PC-9 (cell line): ENCODE results near the gene NPBWR2. TPM values are rescaled to one million over a fixed set of nuclear protein-coding genes. Genes with fewer than 3 reads are reported as not detected.

ENCODE experiments used
- BruUV-seq: library from RNA; stranded (reverse); fragments of 400-500 nt; replicated peaks from 2 replicates; lab custom pipeline; 2021; lab: Mats Ljungman, UMichigan
- CTCF ChIA-PET: fragments of 300-600 bp; sonication (Branson Sonifier 250); formaldehyde crosslinking; loops from one replicate; lab custom pipeline; 2022; ENCODE audit warnings: antibody characterized with exemption; lab: Charles Lee
- POLR2A ChIA-PET: fragments of 300-600 bp; sonication (Branson Sonifier 250); formaldehyde crosslinking; loops from one replicate; lab custom pipeline; 2022; ENCODE audit warnings: antibody characterized with exemption; ENCODE audit not compliant: unreplicated experiment; lab: Charles Lee
- DNase-seq, 2 experiments: peaks; one replicate each; pipeline versions ENCODE4 v3.0.0 to v3.0.0-alpha.2; 2015 to 2022; ENCODE audit warnings: mixed read lengths in 1 of 2
- H2AFZ ChIP-seq: fragments of 200-600 bp; sonication (generic); 2 replicates; pipeline ENCODE4 v1.8.1; 2017; ENCODE audit warnings: antibody characterized with exemption
- H3F3A ChIP-seq: fragments of 200-600 bp; sonication (generic); 2 replicates; pipeline ENCODE4 v1.8.1; 2017; ENCODE audit warnings: antibody characterized with exemption, mild to moderate bottlenecking, low read depth; ENCODE audit not compliant: insufficient read depth
- H3K27ac ChIP-seq: fragments of 200-600 bp; sonication (generic); 2 replicates; pipeline ENCODE4 v1.6.1; 2016; ENCODE audit warnings: mixed run types
- H3K27me3 ChIP-seq: fragments of 200-600 bp; sonication (generic); 2 replicates; pipeline ENCODE4 v1.6.1; 2016; ENCODE audit warnings: low read depth, mixed run types; ENCODE audit not compliant: insufficient read depth
- H3K36me3 ChIP-seq: fragments of 200-600 bp; sonication (generic); 2 replicates; pipeline ENCODE4 v1.6.1; 2016; ENCODE audit warnings: low read depth, mixed run types
- H3K4me1 ChIP-seq: fragments of 200-600 bp; sonication (generic); replicated peaks from 2 replicates; pipeline ENCODE4 v1.6.1; 2016; ENCODE audit warnings: mixed run types; ENCODE audit not compliant: insufficient read depth
- H3K4me2 ChIP-seq: fragments of 200-600 bp; sonication (generic); 2 replicates; pipeline ENCODE4 v1.6.1; 2017; ENCODE audit warnings: mixed run types
- H3K4me3 ChIP-seq: fragments of 200-600 bp; sonication (generic); 2 replicates; pipeline ENCODE4 v1.6.1; 2016; ENCODE audit warnings: mixed run types
- H3K79me2 ChIP-seq: fragments of 200-600 bp; sonication (generic); 2 replicates; pipeline ENCODE4 v1.6.1; 2017; ENCODE audit warnings: low read depth, mixed run types
- H3K9me2 ChIP-seq: fragments of 200-600 bp; sonication (generic); 2 replicates; pipeline ENCODE4 v1.8.1; 2017; ENCODE audit warnings: mild to moderate bottlenecking; ENCODE audit not compliant: insufficient read depth
- H3K9me3 ChIP-seq: fragments of 200-600 bp; sonication (generic); 2 replicates; pipeline ENCODE4 v1.8.1; 2016; ENCODE audit warnings: low read depth; ENCODE audit not compliant: insufficient read depth
- H4K20me1 ChIP-seq: fragments of 200-600 bp; sonication (generic); 2 replicates; pipeline ENCODE4 v1.8.1; 2017; ENCODE audit not compliant: insufficient read depth
- CTCF ChIP-seq: fragments of 200-600 bp; sonication (generic); conservative IDR thresholded peaks from 2 replicates; pipeline ENCODE4 v1.6.1; 2017; ENCODE audit warnings: mixed run types, antibody characterized with exemption, mild to moderate bottlenecking, moderate library complexity
- EZH2 ChIP-seq: fragments of 200-600 bp; sonication (generic); IDR thresholded peaks from 2 replicates; pipeline ENCODE4 v1.8.0; 2017; ENCODE audit warnings: antibody characterized with exemption, low read depth
- intact Hi-C: fragments of 100-400 bp; cut with micrococcal nuclease; formaldehyde crosslinking; loops from one replicate; pipeline ENCODE4 v1.10.0; 2022; ENCODE audit not compliant: unreplicated experiment
- total RNA-seq: library from RNA; stranded (reverse); gene quantifications from 2 replicates; pipeline ENCODE4 v1.2.3, GENCODE V29; 2021

Gene NPBWR2
- total RNA-seq, 1 experiment from 2014 or later = not detected

- no peak overlapping the region for H3K4me3 ChIP-seq
- ChIA-PET CTCF (no interaction called here), POLR2A (no interaction called here)
- no peak for DNase-seq
- TF ChIP-seq EZH2 = no peak
- no peak for TF ChIP-seq CTCF
- H3K9me2 ChIP-seq = no peaks in the 10 kb centered on the region
- H3K79me2 ChIP-seq = no peaks in the 10 kb centered on the region
- H3K27me3 ChIP-seq = peaks cover 47% of the 10 kb centered on the region
- H3K9me3 ChIP-seq = no peaks in the 10 kb centered on the region
- intact Hi-C loops = no loop called here
- no peaks in the 10 kb centered on the region for H3K36me3 ChIP-seq
- H4K20me1 ChIP-seq = no peaks in the 10 kb centered on the region
- no peaks in the 10 kb centered on the region for H3F3A ChIP-seq
- BruUV-seq = no TSS peak
- no peak overlapping the region for H3K4me2 ChIP-seq
- no peaks in the 10 kb centered on the region for H3K4me1 ChIP-seq
- no peak overlapping the region for H3K27ac ChIP-seq
- H2AFZ ChIP-seq = no peak overlapping the region
Measured at GRCh38 chr20:64096535-64096934, 10.8 kb downstream of the NPBWR2 start.

- no peaks in the 10 kb centered on the region for H3K79me2 ChIP-seq
- no peak overlapping the region for H3K4me2 ChIP-seq
- ChIA-PET POLR2A (no interaction called here), CTCF (no interaction called here)
- TF ChIP-seq EZH2 (no peak), CTCF (no peak)
- no peaks in the 10 kb centered on the region for H3K36me3 ChIP-seq
- no peaks in the 10 kb centered on the region for H3K4me1 ChIP-seq
- H3K4me3 ChIP-seq = no peak overlapping the region
- no peak overlapping the region for H3K27ac ChIP-seq
- no peaks in the 10 kb centered on the region for H3K9me2 ChIP-seq
- intact Hi-C loops = no loop called here
- H4K20me1 ChIP-seq = no peaks in the 10 kb centered on the region
- DNase-seq = no peak
- no peak overlapping the region for H2AFZ ChIP-seq
- BruUV-seq = no TSS peak
- H3K27me3 ChIP-seq = peaks cover 41% of the 10 kb centered on the region
- H3F3A ChIP-seq = no peaks in the 10 kb centered on the region
- no peaks in the 10 kb centered on the region for H3K9me3 ChIP-seq
Measured at GRCh38 chr20:64095927-64096326, 11.4 kb downstream of the NPBWR2 start.

- Histone ChIP-seq H3K79me2 (no peaks in the 10 kb centered on the region), H3K4me3 (no peak overlapping the region), H3K27me3 (peaks cover 37% of the 10 kb centered on the region), H3K9me2 (no peaks in the 10 kb centered on the region), H3K27ac (no peak overlapping the region), H3K9me3 (no peaks in the 10 kb centered on the region), H3K36me3 (no peaks in the 10 kb centered on the region), H3K4me2 (no peak overlapping the region), H3K4me1 (no peaks in the 10 kb centered on the region), H2AFZ (no peak overlapping the region), H4K20me1 (no peaks in the 10 kb centered on the region; the same call in 1 of the 2 replicates), H3F3A (no peaks in the 10 kb centered on the region)
- no peak for DNase-seq
- TF ChIP-seq EZH2 (no peak), CTCF (no peak)
- ChIA-PET CTCF (no interaction called here), POLR2A (no interaction called here)
- BruUV-seq = no TSS peak
- intact Hi-C loops = no loop called here
Measured at GRCh38 chr20:64095455-64095854, 11.9 kb downstream of the NPBWR2 start.
